Lower leg skin (tissue), 4 donors: ENCODE measurements around the gene LIG3. TPM values are rescaled to one million over a fixed set of nuclear protein-coding genes. Genes with fewer than 3 reads are reported as not detected.

Source experiments
- total RNA-seq, 4 donors: library from RNA; depleted of rRNA; stranded (reverse); fragments of >200 nt; gene quantifications; one replicate each; pipeline ENCODE4 v1.1.0, GENCODE V29; 2016

The LIG3 gene
- total RNA-seq, 4 donors from 2014 or later: 13.7 to 67.6 (median 29.9) TPM

Other genes with a start within 250 kb of the LIG3 start
- 1 to 10 TPM; 1.3 to 3.4 (median 1.8) TPM for gene CCT6B, start 19.1 kb upstream of the LIG3 start, total RNA-seq
- 10 to 100 TPM; 11.7 to 15.6 (median 13.3) TPM for gene ZNF830, start 19.0 kb upstream of the LIG3 start, total RNA-seq
- gene RFFL, start 83.2 kb downstream of the LIG3 start, total RNA-seq: 10 to 100 TPM; 16.5 to 31.9 (median 21.4) TPM
- 1 to 10 TPM; 2.8 to 5.9 (median 3.8) TPM for gene RAD51D, start 139.3 kb downstream of the LIG3 start, total RNA-seq
- gene FNDC8, start 141.1 kb downstream of the LIG3 start, total RNA-seq: not detected
- gene NLE1, start 161.8 kb downstream of the LIG3 start, total RNA-seq: 10 to 100 TPM; 12.7 to 23.0 (median 13.2) TPM
- under 1 TPM in 1 of 4 donors, not detected in 3; 0.06 TPM for gene UNC45B, start 167.3 kb downstream of the LIG3 start, total RNA-seq
- not detected for gene SLC35G3, start 213.9 kb downstream of the LIG3 start, total RNA-seq